Medulla oblongata (tissue), 1 donor: ENCODE measurements around the gene PLEK2.

ENCODE experiments used
- DNase-seq: peaks from one replicate; pipeline ENCODE4 v3.0.0-alpha.2; 2015; ENCODE audit errors: extremely low spot score

PLEK2 gene

GRCh38 chr14:67400434-67400833 lies 11.5 kb downstream of the PLEK2 start:
- no peak for DNase-seq

- no peak for DNase-seq
These were observed 14.4 kb downstream of the PLEK2 start for GRCh38 chr14:67397536-67397935.

GRCh38 chr14:67396381-67396970 lies 15.5 kb downstream of the PLEK2 start:
- DNase-seq: no peak

GRCh38 chr14:67395876-67396189 lies 16.1 kb downstream of the PLEK2 start:
- DNase-seq: no peak

GRCh38 chr14:67395086-67395875 lies 16.7 kb downstream of the PLEK2 start:
- DNase-seq: no peak

- DNase-seq: no peak
These were observed 18.3 kb downstream of the PLEK2 start for GRCh38 chr14:67393689-67394088.

- DNase-seq: no peak
These were observed 19.2 kb downstream of the PLEK2 start for GRCh38 chr14:67392800-67393199.

GRCh38 chr14:67392123-67392522 lies 19.8 kb downstream of the PLEK2 start:
- no peak for DNase-seq

- DNase-seq: no peak
These were observed 20.7 kb downstream of the PLEK2 start for GRCh38 chr14:67391268-67391667.

- DNase-seq: no peak
These were observed 22.0 kb downstream of the PLEK2 start for GRCh38 chr14:67389811-67390534.

- no peak for DNase-seq
These were observed 22.7 kb downstream of the PLEK2 start for GRCh38 chr14:67389275-67389674.

GRCh38 chr14:67387195-67387594 lies 24.8 kb downstream of the PLEK2 start:
- DNase-seq: no peak

- no peak for DNase-seq
These were observed 26.3 kb downstream of the PLEK2 start for GRCh38 chr14:67385618-67386017.

- no peak for DNase-seq
These were observed 26.8 kb downstream of the PLEK2 start for GRCh38 chr14:67385120-67385519.

GRCh38 chr14:67377916-67378315 lies 34.0 kb downstream of the PLEK2 start:
- no peak for DNase-seq

GRCh38 chr14:67373347-67373746 lies 38.6 kb downstream of the PLEK2 start:
- no peak for DNase-seq

- no peak for DNase-seq
These were observed 39.1 kb downstream of the PLEK2 start for GRCh38 chr14:67372833-67373232.

- no peak for DNase-seq
These were observed 40.5 kb downstream of the PLEK2 start for GRCh38 chr14:67371247-67372148.

GRCh38 chr14:67370830-67371229 lies 41.1 kb downstream of the PLEK2 start:
- DNase-seq: no peak

GRCh38 chr14:67365476-67365875 lies 46.5 kb downstream of the PLEK2 start:
- no peak for DNase-seq

GRCh38 chr14:67360470-67361206 lies 51.3 kb downstream of the PLEK2 start:
- DNase-seq: no peak
